ENCODE data around the gene SIGLEC15.
A peak's percentile ranks its signal among the peaks of the same experiment; 100 is the strongest.

SIGLEC15 gene

DNA sequence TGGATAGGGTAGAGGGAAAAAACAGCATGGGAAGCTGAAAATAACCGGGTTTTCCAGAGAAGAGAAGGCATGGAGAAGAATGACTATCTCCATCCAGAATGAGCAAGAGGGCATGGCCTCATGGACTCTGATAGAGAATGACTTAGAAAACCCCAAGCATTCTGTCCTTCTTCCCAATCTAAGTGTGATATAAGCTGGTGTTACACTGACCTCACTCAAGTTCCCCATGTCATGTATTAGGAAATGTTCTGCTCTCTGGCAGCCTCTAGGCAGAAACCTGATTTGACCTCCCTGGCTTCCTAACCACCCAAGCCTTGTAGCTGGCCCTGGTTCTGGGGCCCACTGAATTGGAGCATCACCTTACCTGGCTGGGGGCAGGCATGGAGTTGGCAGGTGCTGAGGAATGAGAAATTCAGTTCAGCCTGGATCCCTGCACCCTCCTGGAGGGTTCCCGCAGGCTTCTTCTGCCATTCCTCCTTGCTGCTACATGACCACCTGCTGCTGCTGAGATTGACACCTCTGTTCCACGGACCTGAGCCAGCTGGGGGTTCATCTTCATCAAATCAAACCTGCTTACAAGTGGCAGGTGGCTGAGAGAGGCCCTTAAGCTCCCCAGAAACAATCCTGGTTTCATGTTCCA lies 5.2 kb upstream of the SIGLEC15 start:
- no peak for DNase-seq

- DNase-seq, result no peak
Measured at GRCh38 chr18:45821026-45821425, 4.4 kb upstream of the SIGLEC15 start.

DNA sequence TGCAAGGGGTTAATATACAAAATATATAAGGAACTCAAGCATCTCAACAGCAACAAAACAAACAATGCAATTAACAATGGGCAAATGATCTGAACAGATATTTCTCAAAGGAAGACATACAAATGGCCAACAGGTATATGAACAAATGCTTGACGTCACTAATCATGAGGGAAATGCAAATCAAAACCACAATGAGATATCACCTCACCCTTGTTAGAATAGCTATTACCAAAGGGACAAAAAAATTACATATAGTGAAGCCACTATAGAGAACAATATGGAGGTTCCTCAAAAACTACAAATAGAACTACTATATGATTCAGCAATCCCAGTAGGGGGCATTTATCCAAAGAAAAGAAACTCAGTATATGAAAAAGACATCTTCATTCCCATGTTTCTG lies 3.8 kb upstream of the SIGLEC15 start:
- DNase-seq, result no peak

- no peak for DNase-seq
Measured at GRCh38 chr18:45826084-45826483, 609 bp downstream of the SIGLEC15 start.

- DNase-seq, result peak; percentile 35
Measured at GRCh38 chr18:45826716-45827115, 1.2 kb downstream of the SIGLEC15 start.

DNA sequence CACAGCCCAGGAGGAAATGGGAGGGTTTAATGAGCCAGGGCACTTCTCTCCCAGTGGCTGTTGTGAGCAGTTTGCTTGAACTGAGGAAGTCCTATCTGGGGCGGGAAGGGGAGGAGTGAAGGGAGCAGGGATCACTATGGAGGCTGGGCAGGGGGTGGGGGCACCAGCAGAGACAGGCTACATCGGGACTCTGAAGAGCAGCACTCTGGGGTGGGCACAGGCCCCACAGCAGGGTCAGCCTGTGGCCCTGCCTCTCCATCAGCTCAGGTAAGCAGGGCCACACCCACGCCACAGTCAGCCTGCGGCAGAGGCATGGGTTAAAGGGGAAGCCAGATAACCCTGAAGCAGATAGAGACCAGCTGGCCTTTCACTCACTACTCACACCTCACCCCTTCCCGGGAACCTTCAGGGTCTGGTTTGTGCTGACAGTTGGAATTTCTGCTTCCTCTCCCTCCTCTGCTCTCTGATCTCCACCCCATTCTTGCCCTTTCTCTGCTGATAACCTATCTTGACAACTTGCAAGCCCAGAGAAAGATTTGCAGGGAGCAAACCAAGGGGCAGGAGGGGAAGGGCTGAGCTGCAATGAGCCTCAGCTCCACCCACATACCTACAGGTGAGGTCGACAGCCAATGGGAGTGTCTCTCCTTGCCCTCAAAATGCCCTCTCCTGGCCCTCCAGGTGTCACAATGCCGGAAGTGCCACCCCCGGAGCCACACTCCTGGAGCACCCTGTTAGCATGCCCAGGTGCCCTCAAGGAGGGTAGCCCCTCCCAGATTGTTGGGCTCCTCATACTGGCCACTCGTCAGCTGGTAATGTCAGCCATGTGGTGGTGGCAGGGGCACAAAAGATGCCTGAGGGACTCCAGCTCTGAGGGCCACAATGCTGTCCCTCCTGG lies 3.7 kb downstream of the SIGLEC15 start:
- DNase-seq, result no peak

DNA sequence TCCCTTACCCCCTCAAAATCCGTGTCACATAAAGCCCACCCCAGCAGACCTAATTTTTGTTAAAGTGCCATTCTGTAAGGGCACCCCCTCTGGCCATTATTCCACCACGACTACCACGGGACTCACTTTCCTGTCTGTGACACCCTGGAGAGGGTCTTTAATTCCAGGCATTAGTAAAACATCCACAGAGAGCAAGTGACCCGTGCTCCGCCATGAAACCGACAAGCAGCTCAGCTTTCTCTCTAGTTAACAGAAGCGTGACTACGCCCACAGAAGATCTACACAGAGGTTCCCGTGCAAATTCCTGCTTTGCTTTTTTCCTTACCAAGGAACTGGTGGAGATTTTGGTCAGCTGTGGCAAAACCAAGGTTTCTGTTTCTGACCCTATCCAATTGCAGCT lies 4.4 kb downstream of the SIGLEC15 start:
- no peak for DNase-seq

DNA sequence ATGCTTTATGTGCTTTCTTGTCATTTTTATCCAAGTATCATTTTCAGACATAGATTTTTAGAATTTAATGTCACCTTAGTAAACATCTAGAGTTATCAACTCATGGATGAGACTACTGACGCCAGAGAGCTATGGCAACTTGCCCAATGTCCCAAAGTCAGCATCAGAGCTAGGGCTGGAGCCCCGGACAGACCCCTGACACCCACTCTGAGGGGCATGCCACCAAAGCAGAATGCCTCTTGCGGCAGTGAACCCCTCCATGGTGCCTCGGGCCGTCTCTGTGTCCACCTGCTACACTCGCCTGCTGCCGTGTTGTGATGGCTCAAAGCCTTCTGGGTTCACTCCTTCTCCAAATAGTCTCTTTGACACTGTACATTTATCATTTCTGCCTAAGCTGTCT lies 5.4 kb downstream of the SIGLEC15 start:
- DNase-seq, result no peak

DNA sequence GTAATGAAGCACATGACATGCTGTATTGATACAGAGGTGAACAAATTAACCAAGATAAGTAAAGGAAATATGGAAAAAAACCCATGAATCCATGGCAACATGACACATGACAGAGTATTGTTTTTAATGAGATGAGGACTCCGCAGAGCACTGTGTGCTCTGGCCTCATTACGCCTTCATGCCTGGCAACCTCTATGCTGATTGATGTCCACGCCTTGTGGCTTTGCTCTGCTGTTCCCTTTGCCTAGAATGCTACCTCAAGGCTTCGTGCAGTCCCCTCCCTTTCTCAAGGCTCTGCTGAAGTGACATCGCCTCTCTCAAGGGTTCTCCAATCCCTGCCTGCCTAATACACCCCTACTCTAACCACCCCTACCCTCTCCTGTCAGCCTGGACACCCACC lies 8.4 kb downstream of the SIGLEC15 start:
- no peak for DNase-seq

- DNase-seq, result no peak
Measured at GRCh38 chr18:45834306-45834705, 8.8 kb downstream of the SIGLEC15 start.

GRCh38 chr18:45835057-45835636 lies 9.7 kb downstream of the SIGLEC15 start:
- DNase-seq, result no peak

DNA sequence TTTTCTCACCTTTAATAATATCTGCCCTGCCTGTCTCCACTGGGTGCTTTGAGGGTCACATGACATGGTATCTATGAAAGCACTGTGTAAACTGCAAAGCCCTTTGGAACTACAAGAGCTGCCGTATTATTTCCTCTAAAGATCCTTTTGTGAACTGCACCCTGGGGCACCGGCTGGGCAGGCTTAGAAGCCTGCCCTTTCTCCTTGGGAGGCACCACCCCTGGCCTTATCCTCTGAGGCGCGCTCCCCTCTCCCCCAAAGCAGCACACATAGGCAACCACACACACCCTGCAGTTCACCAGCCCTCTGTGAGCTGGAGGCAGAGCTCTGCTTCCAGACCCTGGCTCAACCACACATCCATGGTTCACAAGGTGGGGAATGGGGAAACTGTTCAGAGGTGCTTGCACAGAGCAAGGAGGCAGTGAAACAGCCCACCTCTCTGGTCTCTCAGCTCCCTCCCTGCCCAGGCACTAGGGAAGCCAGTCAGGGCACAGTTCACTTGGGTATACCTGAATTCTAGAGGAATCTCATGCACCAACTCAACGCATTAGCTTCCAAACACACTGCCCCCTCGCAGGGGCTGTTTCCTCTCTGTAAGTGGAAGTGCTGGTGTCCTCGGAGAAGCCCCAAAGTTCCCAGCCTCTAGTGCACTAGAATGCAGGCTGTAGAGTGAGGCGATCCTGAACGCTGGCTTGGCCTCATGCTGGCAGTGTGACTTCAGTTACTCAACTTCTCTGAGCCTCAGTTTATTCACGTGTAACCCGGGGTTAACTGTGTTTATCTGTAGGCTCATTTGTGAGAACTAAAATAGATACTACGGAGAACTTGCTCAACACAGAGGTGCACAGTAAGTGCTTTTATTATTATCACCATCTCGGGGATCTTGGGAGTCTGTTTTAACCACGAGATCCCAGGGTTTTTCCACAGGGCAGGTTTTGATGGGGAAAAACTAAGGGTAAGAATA lies 11.0 kb downstream of the SIGLEC15 start:
- no peak for DNase-seq

GRCh38 chr18:45837283-45838070 lies 12.0 kb downstream of the SIGLEC15 start:
- DNase-seq, result no peak

GRCh38 chr18:45838302-45839070 lies 13.0 kb downstream of the SIGLEC15 start:
- no peak for DNase-seq

GRCh38 chr18:45839414-45840395 lies 14.2 kb downstream of the SIGLEC15 start:
- DNase-seq, result peak; percentile 48

GRCh38 chr18:45841060-45841764 lies 15.7 kb downstream of the SIGLEC15 start:
- DNase-seq, result no peak

DNA sequence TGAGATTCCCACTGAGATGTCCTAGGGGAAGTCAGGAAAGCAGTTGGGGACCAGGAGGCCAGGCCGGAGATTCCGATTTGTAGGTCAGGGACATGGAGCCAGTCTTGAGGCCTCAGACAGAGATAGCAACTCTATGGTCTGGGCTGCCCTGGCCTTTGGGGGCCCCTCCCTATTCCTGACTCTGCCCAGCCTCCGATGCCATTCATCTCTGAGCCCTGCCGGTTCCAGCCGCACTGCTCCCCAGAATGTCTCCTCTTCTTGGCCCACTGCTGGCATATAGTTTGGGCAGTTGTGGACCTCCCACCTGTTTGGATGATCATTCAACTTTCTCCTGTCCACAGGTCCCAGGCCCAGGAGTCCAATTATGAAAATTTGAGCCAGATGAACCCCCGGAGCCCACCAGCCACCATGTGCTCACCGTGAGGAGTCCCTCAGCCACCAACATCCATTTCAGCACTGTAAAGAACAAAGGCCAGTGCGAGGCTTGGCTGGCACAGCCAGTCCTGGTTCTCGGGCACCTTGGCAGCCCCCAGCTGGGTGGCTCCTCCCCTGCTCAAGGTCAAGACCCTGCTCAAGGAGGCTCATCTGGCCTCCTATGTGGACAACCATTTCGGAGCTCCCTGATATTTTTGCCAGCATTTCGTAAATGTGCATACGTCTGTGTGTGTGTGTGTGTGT lies 16.4 kb downstream of the SIGLEC15 start:
- DNase-seq, result no peak

DNA sequence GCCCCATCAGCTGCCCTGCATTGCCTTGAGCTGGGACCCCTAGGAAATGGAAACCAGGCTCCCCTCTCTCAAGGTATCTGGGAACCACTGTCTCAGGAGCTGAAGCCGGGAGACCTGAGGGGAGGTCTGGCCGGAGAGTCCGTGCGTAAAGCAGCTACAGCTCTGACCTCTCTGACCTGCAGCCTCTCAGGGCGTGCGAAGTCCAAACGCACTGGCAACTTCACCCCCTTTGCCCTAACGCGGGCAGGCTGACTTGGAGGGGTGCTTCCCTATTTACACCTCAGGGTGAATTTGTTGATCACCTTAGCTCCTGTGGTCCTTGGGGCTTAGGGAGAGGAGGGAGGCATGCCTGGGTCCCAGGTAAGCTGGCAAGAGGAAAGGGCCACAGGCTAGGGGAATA lies 17.5 kb downstream of the SIGLEC15 start:
- DNase-seq, result no peak

- no peak for DNase-seq
Measured at GRCh38 chr18:45844938-45845337, 19.5 kb downstream of the SIGLEC15 start.

All from COR-L47 (cell line).